Globus pallidus (tissue), 1 donor: ENCODE measurements around the gene CRIP2.

Source experiments
- DNase-seq: peaks from one replicate; pipeline ENCODE4 v3.0.0-alpha.2; 2015; ENCODE audit warnings: low spot score

CRIP2 gene

DNA sequence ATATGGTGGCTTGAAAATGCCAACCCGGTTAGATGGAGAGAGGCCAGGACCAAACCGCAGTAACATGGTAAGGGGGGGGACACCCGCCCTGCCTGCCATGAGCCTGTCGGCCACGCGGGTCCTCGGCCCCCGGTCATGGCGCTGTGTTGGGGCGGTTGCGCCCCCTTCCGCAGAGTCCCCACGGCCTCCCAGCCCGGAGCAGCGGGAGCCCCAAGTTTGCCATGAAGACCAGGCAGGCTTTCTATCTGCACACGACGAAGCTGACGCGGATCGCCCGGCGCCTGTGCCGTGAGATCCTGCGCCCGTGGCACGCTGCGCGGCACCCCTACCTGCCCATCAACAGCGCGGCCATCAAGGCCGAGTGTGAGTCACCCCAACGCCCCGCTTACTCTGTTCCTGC lies 10.1 kb upstream of the CRIP2 start:
- DNase-seq, result no peak

DNA sequence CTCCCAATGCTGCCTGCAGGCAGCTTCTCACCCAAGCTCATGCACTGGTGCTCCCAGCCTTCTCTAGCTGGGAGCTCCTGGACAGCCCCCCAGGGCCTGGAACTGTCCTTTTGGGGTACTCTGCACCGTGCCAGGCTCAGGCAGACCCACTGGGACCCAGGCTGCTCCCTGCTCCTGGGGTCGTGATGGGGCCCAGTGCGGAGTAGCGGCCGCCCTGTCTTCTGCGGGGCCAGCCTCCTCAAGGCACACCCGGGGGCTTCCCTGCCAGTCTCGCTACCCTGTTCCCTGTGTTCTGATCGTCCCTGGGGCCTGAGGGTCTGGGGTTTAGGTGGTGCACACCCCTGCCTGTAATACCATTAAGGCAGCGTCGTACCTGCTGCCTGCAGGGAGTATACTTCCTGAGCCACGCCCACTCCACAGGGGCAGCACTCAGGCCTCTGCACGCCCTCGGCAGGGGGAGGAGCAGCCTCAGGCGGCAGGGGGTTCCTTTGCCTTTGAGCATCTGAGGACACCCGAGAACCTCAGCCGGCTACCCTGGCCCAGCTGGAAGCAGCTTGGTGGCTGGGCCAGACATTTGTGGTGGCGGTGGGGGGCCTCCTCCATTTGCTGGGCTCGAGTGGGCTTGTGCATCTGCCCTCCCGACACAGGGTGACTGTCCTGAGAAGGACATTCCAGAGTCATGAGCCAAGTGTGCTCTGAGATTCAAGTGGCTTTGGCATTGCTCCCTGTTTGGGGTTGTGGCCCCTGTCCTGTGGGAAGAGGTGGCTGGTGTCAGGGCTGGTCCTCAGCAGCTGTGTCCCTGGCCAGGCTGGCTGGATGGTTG lies 9.2 kb upstream of the CRIP2 start:
- DNase-seq, result no peak

DNA sequence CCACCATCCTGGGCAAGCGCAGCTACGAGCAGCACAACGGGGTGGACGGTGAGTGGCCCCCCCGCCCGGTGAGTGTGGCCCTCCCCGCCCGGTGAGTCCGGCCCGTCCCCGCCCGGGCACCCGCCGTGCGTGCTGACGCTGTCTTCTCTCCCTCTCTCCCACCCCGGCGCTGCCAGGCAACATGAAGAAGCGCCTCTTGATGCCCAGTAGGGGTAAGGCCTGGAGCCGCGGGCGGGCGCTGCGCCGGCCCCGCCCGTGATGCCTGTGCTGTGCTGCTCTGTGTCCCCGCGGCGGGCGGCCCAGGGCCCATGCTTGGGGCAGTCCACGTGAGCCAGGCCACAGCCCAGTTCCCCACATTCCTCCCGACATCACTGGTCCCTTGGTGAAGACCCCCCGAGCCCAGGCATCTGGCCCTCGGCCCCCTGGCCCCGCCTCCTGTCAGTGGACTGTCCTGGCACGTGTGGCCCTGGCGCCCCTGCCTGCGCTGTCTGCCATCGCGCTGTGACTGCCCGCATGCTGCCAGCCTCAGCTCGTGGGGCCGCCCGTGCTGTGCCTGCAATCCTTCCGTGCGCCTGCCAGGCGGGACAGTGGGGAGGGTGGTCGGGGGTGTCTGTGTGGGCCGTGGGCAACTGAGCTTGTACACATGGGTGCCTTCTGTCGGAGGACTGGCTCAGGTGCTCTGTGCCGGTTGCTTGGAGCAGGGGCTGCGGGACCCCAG lies 7.9 kb upstream of the CRIP2 start:
- no peak for DNase-seq

DNA sequence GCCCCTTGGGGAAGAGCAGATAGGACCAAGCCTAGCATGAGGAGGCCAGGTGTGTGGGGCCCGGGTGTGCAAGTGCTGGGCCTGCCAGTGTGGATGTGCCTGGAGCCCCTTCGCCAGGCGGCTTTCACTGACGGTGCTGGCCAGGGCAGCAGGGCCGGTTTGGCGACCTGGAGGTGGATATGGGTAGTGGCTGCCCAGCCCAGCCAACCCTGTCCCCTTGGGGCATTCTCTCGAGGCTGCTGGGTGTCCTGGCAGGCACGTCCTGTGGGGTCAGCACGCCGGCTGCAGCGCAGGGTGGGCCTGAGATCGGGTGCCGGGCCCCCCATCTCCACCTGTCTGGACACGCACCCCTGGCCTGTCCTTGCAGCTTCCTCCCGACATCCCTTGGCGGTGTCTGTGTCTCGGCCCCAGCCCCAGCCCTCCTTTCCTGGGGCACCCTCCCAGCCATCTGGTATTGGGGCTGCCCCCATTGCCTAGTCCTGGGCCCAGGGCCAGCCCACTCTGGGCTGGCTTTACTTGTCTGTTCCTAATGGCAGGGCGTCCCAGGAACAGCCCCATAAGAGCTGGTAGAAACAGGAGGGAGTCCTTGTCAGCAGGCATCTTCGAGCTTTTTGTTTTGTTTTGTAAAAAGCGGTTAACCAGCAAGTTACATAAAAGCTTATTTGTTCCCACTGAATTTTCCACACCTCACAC lies 7.2 kb upstream of the CRIP2 start:
- DNase-seq, result no peak

DNA sequence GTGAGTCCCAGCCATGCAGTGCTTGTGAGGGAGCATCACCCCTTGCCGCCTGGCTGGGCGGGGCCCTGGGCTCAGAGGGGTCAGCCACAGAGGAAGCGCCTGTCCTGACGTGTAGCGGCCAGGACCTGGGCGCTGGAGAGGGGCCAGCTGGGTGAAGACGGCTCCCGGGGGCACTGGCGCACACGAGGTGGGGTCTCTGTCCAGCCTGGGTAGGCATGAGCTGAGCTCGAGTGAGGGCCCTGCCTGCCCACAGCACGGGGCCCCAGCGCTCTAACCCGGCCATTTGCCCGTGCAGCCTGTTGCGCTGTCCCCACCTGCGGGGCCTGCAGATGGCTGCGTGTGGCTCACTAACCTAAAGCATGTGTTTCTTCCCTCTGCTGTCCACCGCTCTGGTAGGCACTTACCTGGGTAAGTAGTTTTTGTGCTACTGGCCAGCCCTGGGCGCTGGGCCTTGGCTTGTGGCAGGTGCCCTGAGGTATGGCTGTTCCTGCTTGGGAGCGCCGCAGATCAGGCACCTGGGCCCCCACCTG lies 6.6 kb upstream of the CRIP2 start:
- no peak for DNase-seq

DNA sequence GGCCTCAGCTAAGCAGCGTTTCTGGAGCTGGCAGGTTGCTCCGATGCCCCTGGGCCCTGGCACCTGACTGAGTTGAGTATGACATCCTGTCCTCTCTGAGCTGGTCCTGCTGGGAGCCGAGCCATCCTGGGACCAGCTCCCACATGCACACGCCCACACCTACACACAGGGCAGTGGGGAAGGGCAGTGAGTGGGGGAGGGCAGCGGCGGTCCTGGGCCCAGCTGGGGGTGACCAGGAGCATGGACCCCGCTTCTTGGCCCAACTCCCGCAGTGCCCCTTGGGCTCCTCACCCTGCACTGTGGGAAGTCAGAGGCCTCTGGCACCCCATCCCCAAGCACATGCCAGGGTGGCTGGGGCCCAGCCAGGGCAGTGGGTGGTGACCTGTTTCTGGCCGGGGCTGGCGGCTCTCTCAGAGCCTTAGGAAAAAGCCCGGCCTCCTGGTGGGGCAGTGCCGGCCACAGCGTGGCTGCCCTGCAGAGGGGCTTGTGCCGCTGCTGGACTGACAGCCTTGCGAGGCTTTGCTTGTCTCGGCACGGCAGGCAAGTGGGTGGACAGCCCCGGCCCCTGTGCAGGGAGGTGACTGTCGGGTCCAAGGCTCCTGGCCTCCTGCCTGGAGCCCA lies 5.9 kb upstream of the CRIP2 start:
- peak; percentile 32 for DNase-seq

DNA sequence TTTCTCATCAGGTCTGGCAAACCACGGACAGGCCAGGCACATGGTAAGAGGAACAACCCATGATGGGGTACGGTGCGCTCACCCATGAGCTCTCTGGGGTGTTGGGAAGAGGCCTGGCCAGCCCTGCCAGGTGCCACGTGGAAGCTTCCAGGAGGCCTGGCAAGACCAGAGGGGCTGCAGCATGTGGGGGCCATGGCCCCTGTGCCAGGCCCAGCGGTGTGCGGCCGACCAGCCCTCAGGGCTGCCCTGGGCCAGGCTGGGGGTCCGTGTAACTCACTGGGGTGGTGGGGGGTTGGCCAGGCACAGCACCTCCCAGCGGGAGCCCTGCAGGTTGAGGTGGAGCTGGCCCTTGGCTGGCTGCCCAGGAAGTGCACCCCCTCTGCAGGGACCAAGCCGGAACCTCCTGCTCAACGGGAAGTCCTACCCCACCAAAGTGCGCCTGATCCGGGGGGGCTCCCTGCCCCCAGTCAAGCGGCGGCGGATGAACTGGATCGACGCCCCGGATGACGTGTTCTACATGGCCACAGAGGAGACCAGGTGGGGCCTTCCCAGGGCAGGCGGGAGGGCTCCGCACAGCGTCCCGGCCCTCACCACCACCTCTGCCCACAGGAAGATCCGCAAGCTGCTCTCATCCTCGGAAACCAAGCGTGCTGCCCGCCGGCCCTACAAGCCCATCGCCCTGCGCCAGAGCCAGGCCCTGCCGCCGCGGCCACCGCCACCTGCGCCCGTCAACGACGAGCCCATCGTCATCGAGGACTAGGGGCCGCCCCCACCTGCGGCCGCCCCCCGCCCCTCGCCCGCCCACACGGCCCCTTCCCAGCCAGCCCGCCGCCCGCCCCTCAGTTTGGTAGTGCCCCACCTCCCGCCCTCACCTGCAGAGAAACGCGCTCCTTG lies 4.9 kb upstream of the CRIP2 start:
- no peak for DNase-seq

DNA sequence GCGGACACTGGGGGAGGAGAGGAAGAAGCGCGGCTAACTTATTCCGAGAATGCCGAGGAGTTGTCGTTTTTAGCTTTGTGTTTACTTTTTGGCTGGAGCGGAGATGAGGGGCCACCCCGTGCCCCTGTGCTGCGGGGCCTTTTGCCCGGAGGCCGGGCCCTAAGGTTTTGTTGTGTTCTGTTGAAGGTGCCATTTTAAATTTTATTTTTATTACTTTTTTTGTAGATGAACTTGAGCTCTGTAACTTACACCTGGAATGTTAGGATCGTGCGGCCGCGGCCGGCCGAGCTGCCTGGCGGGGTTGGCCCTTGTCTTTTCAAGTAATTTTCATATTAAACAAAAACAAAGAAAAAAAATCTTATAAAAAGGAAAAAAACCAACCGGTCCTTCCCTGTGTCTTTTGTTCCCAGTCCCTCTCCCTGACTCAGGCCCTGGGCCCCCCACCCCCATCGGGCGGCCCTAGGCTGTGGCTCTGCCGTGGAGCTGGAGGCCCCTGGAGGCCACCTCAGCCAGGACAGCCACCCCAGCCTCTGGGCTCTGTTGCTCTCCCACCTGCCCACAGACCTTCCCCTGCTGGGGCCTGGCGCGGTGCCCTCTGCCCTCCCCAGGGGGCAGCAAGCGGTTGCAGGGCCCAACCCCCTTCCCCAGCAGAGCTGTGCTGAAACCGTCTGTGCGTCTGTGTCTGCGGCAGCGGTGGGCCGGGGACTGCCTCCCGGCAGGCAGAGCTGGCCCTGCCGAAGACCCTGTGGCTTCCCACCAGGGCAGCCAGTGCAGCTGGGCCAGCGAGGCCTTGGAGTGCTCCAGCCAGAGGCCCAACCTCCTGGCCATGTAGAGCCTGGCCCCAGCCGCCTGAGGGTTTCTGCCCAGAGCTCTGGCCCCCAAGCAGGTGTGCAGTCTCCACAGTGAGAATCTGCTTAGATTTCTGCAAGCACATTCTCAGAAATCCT lies 4.0 kb upstream of the CRIP2 start:
- no peak for DNase-seq

DNA sequence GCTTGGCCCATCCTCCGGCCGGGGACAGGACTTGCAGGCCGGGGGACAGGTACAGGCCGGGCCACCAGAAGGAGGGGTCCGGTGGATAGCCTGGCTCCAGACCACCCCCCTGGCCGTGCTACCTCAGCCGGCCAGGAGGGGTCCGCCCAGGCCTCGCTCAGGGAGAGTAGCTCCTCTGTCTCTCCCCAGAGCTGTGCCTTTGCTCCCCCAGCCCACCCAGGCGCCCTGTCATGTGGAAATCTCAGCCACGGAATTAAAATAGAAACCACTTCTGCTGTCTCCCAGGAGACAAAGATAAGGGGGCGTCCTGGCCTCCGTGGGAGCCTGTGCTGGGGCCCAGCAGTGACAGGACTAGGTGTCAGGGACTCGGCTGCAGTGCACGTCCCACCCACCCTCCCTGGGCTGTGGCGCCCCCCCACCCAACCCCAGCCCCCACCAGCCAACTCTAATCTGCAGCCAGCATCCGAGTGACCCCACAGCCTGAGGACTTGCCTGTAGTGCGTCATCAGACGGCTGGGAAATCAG lies 3.3 kb upstream of the CRIP2 start:
- no peak for DNase-seq

DNA sequence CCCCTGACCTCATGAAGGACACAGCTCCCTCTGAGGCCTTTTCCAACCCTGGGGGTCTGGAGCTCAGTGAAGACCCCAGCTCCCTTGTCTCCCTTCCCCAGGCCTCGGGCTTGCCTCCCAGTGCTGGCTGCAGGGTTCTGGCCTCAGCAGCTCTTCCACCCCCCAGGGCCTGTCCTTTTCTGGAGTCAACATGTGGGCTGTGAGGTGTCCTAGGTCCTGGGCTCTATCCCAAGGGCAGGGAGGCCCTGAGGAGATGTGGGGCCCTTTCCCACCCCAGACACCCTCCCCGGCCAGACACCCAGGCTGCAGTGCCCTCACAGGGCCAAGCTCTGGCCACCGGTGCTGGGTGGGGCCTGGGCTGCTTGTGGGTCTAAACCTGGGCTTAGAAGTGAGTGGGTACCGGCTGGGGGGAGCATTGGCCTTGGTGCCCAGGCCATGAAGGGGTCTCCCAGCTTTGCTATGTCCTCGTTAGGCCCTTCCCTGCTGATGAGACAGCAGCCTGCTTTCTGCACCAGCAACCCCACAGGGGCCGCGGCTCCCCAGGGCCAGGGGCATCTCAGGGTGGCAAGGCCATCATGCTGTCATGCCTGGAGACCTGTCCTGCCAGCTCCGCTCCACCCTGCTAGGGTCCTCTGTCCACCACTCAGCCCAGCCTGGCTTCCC lies 2.7 kb upstream of the CRIP2 start:
- DNase-seq, result no peak

DNA sequence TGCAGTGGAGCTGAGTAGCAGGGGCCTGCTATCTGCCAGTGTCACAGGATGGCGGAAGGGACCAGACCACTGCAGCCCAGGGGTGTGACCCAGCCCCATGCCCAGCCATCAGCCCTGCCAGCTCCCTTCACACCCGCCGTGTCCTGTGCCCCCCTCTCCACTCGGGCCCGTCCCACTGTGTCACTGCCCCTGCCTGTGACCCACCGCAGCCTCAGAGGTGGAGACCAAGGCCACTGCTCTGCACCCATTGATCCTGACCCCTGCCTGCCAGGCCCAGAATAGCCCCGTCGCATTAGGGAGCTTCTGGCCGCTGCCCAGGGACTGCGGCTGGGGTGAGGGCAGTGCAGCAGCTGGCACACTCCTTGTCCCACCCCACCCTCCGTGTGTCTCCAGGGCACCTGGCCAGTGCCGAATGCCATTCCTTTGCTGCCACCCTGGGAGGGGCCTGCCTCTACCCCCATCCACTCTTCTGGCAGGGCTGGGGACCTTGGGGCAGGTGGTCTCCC lies 2.1 kb upstream of the CRIP2 start:
- no peak for DNase-seq

DNA sequence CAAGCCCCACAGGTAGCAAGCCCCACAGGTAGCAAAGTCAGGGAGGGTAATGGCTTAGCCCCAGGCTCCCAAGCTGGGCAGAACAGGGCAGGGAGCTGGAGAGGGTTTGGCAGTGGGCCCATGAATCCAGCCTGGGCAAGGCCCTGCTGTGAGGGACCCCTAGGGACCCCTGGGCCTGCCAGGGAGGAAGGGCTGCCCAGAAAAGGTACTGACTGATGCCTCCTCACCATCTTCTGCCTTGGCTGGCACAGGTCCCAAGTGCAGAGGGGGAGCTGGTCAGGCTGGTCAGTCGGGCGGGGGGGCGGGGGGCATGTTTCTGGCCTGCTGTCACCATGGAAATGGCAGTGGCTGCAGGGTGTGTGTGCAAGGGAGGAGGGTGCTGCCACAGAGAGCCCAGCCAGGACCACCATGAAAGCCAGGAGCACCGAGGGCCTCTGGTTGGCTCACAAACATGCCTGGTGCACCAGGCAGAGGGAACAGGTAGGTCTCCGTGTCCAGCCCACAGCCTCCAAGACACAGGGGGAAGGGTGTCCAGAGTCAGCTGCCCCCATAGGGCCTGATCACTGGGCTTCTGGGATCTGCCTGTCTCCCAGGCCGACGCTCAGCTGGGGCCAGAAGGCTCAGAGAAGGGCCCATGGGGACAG lies 1.5 kb upstream of the CRIP2 start:
- DNase-seq, result no peak

DNA sequence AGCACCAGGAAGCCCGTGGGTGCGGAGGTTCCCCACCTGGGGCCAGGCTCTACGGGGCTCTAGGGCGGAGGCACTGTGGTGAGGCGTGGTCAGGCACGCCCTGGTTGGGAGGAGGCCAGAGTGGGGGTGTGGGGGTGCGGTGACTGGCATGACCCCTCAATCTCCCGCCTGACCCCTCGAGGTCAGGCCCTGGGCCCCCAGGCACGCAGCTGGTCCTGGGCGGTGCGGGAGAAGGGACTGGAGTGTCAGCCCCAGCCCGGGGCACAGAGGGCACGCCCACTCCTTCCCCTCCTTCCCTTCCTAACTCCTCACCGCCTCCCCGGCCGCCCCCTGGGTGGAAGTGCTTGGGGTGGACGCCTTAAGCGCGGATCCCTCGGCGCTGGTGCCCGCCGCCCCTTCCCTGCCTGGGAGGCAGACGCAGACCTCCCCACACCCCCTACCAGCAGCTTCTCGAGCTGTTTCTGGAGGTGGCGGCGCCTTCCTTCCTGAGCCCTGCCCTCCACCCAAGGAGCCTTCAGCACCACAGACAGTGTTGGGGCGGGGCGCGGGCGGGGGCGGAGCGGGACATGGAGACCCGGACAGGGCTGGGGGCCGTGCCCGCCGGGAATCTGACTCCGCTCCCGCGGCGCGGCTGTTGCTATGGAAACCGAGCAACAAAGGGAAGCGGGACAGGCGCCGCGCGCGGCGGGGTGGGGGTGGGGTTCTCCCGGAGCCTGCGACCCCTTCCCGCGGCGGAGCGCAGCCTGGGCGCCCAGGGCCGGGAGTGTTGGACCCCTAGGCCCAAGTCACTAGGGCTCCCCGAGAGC lies 741 bp upstream of the CRIP2 start:
- peak; percentile 41 for DNase-seq

DNA sequence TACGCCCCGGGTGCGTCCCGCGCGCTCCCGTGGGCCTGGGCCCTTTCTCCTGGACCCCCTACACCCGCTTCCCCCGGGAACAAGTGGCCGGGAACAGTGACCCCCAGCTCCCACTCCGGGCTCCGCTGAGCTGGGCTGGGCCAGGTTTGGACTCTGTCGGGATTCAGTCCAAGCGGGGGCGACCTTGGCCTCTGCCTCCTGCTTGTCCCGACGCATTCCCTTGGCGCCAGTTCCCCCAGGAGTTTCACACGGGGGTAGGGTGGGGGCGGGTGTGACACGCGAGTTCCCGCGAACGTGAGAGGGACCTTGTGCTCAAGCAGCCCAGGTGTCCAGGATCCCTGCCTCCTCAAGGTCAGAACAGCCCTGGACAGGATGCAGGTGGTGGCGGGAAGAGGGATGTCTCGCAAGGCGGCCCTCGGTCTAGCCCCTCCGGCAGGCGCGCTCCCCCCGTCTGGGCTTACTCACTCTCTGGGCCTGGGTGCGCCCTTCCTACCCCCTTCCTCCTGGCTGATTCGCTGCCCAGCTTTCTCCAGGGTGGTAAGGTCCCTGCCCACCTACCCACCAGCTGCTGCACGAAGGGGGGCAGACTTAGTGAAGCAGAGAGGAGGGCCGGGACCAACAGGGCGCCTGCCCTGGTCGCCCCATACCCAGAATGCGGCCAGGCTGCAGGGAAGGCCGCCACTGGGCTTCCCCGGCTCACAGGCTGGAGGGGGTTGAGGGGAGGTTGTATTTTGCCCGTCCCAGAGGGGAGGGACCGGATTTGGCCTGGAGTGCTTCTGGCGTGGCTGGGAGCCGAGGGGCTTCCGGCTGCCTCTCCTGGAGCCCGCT lies 862 bp downstream of the CRIP2 start:
- DNase-seq, result peak; percentile 30

DNA sequence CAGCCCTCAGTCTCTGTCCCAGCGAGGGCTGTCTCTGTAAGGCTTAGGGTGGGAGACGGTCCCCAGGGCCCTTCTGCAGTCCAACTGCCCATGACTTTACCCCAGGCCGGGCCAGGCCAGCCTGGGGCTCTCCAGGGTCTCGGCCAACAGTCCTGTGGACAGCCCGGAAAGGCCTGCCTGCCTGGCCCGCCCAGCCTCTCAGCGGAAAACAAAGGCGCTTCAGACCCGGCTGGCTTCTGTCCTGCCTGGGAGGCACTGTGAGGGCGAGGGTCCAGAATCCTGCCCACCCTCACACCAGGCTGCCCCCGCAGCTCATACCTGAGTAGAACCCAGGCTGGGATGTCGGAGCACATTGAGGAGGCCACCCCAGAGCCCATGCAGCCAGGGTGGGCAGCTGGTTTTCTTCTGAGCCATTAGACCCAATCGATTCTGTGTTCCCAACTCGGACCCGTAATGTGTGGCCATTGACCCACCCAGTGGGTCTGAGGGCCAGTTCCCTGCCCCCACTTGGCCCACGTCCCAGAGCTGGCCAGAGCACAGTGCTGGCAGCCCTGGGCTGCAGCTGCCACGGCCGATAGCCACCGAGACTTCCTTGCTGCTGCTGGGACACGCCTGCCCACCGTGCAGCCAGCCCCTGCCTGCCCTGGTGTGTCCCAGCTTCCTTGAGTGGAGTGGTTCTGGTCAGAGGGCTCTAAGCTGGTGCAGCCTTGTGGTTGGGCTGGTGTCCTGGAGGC lies 1.6 kb downstream of the CRIP2 start:
- DNase-seq, result peak; percentile 90
